ENCODE results near the gene PTX4. TPM values are rescaled to one million over a fixed set of nuclear protein-coding genes. Genes with fewer than 3 reads are reported as not detected.

PTX4 gene
- total and polyA plus RNA-seq, 2 experiments from 2014 or later, result not detected

GRCh38 chr16:1442697-1443096 is 46.0 kb downstream of the PTX4 start:
- Mint-ChIP-seq H3K4me1 (no peaks in the 10 kb centered on the region), H3K27ac (no peak overlapping the region), H3K4me3 (no peak overlapping the region), H3K36me3 (ENCODE audit: low read depth) (no peaks in the 10 kb centered on the region), H3K27me3 (ENCODE audit: insufficient read depth, low read depth, poor library complexity) (peaks cover 2% of the 10 kb centered on the region), H3K9me3 (no peaks in the 10 kb centered on the region)
- no peak overlapping the region for H3K4me3 ChIP-seq
- H3K4me1 ChIP-seq (ENCODE audit: insufficient read depth), result no peaks in the 10 kb centered on the region
- no peak for DNase-seq (ENCODE audit: low spot score)
- no peaks in the 10 kb centered on the region for H3K9me2 ChIP-seq (ENCODE audit: insufficient read depth)
- no peaks in the 10 kb centered on the region for H3F3A ChIP-seq (replicated peaks; ENCODE audit: low read depth)
- H2AFZ ChIP-seq, result no peak overlapping the region
- H3K36me3 ChIP-seq (ENCODE audit: insufficient read depth), result no peaks in the 10 kb centered on the region
- H3K27me3 ChIP-seq (ENCODE audit: insufficient read depth), result no peaks in the 10 kb centered on the region
- no peak for ATAC-seq
- H3K4me2 ChIP-seq, result no peak overlapping the region
- H3K27ac ChIP-seq (ENCODE audit: low read depth), result no peak overlapping the region
- no peaks in the 10 kb centered on the region for H4K20me1 ChIP-seq (replicated peaks; ENCODE audit: insufficient read depth)
- TF ChIP-seq STAT1 (IDR thresholded peaks at IDR 0.05; ENCODE audit: unreplicated experiment) (no peak), CTCF (conservative IDR thresholded peaks at IDR 0.05; ENCODE audit: low read depth in 2 of 2) (no peak), ZNF114 (CRISPR knock-in tag; IDR thresholded peaks at IDR 0.05) (no peak), POLR2AphosphoS5 (IDR thresholded peaks at IDR 0.05; ENCODE audit: low read depth) (no peak), ZNF462 (CRISPR knock-in tag; IDR thresholded peaks at IDR 0.05) (no peak)
- H3K79me2 ChIP-seq (replicated peaks; ENCODE audit: insufficient read depth), result no peaks in the 10 kb centered on the region
